Measurements from ENCODE around the gene VPS51. TPM values are rescaled to one million over a fixed set of nuclear protein-coding genes. Genes with fewer than 3 reads are reported as not detected.

VPS51 gene
- total and polyA plus RNA-seq, 2 of the 13 experiments (the other 11 are each of a cell fraction or from before 2014, with no cell fraction given) = 76.3 to 90.6 TPM

GRCh38 chr11:65083834-65084597 lies 12.0 kb upstream of the VPS51 start, which contains the start of the genes CDCA5 and ZFPL1 (continued):
- no peak for TF ChIP-seq RBM39 (IDR thresholded peaks at IDR 0.05; ENCODE audit: low read depth, low read length, poor library complexity, severe bottlenecking)
- TF ChIP-seq ZNF747 (CRISPR knock-in tag; IDR thresholded peaks at IDR 0.05; ENCODE audit: borderline replicate concordance) = peak; percentile 84; the same call in 1 of the 2 replicates
- peak; percentile 58 for TF ChIP-seq PHF21A (CRISPR knock-in tag; IDR thresholded peaks at IDR 0.05)
- TF ChIP-seq POLR2A (IDR thresholded peaks at IDR 0.05; ENCODE audit: insufficient read depth in 1 of 2, low read depth in 2 of 2, low read length in 2 of 2) = peak; percentile 63 to 71
- TF ChIP-seq ZNF260 (CRISPR knock-in tag; IDR thresholded peaks at IDR 0.05; ENCODE audit: borderline replicate concordance, low read depth) = no peak
- TF ChIP-seq ZBTB34 (CRISPR knock-in tag; IDR thresholded peaks at IDR 0.05) = peak; percentile 58; the same call in 1 of the 2 replicates
- peak; percentile 66 for TF ChIP-seq HNRNPLL (IDR thresholded peaks at IDR 0.05; ENCODE audit: low read depth, low read length, poor library complexity, severe bottlenecking)
- TF ChIP-seq RERE (CRISPR knock-in tag; IDR thresholded peaks at IDR 0.05; ENCODE audit: low read depth) = no peak
- TF ChIP-seq ZNF792 (CRISPR knock-in tag; IDR thresholded peaks at IDR 0.05) = peak; percentile 73; the same call in 1 of the 2 replicates
- TF ChIP-seq HOXA9 (CRISPR knock-in tag; IDR thresholded peaks at IDR 0.05; ENCODE audit: borderline replicate concordance) = peak; percentile 91
- peak; percentile 68 for TF ChIP-seq NFYB (CRISPR knock-in tag; IDR thresholded peaks at IDR 0.05)
- TF ChIP-seq BRF2 (CRISPR knock-in tag; IDR thresholded peaks at IDR 0.05) = 0 out of 2 replicates have a peak, but pooled peaks have one; percentile 44
- TF ChIP-seq TGIF2 (CRISPR knock-in tag; IDR thresholded peaks at IDR 0.05) = peak; percentile 95
- TF ChIP-seq HNRNPK (IDR thresholded peaks at IDR 0.05; ENCODE audit: low read depth, low read length, poor library complexity, severe bottlenecking) = peak; percentile 48
- TF ChIP-seq JDP2 (CRISPR knock-in tag; IDR thresholded peaks at IDR 0.05; ENCODE audit: borderline replicate concordance) = peak; percentile 66; the same call in 1 of the 2 replicates
- TF ChIP-seq MXD3 (CRISPR knock-in tag; IDR thresholded peaks at IDR 0.05) = peak; percentile 72; the same call in 1 of the 2 replicates
